Right renal cortex interstitium (tissue), 3 donors: ENCODE results near the gene SIPA1L3. TPM values are rescaled to one million over a fixed set of nuclear protein-coding genes. Genes with fewer than 3 reads are reported as not detected.

Source experiments
- DNase-seq, 3 donors: peaks; one replicate each; pipeline ENCODE4 v3.0.0-alpha.2; 2013; ENCODE audit warnings: low read depth in 3 of 3, low spot score in 2 of 3
- polyA plus RNA-seq, 3 donors: library from polyadenylated mRNA; unstranded; fragments of 120-200 nt; gene quantifications; one replicate each; pipeline ENCODE4 v1.2.1, GENCODE V29; 2013; ENCODE audit not compliant: insufficient read length in 3 of 3

The SIPA1L3 gene
- polyA plus RNA-seq, 3 donors = 25.4 to 28.2 (median 25.7) TPM

GRCh38 chr19:37941782-37942515 lies 34.9 kb downstream of the SIPA1L3 start:
- DNase-seq = no peak

DNA sequence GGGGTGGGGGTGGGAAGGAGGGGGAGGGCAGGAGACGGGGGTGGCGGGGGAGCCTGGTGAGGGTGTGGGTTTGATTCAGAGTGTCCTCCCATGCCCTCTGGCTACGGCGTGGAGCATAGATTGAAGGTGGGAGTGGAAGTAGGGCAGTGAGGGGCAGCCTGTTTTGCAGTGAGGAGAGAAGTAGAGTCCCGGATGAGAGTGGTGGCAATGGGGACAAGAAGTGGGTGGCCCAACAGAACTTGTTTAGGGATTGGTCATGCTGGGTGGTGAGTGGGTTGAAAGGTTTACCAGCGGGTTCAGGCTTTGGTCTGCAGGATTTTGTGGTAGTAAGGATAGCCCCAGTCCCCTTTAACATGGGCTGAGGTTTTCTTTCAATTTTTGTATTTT lies 35.5 kb downstream of the SIPA1L3 start:
- no peak for DNase-seq

DNA sequence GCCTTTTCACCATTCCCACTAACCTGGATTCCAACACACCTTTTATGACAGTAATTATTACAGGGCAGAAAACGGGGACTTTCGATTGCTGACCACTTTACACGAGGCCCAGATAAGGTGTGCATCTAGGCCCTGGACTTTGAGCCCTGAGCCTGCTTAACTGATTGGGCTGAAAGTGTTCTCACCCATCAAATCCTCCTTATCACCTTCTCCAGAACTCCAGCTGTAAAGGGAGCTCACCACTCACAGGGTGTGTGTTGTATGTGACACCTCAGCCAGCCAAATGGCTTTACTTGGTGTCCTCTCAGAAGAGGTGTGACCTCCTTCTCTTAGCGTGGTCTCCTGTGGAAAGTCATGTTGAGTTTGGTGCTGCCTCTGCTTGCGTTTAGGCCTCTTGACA lies 36.5 kb downstream of the SIPA1L3 start:
- DNase-seq = no peak

DNA sequence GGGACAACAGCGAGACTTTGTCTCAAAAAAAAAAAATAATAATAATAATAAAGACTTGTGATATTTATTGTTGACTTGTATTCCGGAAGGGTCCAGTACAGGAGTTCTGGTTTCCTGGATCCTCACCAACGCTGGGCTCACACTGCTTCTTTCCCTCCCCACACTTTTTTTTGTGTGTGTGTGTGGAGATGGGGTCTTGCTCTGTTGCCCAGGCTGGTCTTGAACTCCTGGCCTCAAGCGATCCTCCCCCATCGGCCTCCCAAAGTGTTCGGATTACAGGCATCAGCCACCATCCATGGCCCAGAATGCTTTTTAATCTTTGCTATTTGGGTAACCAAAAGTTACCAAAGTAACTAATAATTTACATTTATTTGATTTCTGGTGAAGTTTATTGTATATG lies 39.1 kb downstream of the SIPA1L3 start:
- no peak for DNase-seq

GRCh38 chr19:37947778-37948177 lies 40.8 kb downstream of the SIPA1L3 start:
- no peak for DNase-seq

DNA sequence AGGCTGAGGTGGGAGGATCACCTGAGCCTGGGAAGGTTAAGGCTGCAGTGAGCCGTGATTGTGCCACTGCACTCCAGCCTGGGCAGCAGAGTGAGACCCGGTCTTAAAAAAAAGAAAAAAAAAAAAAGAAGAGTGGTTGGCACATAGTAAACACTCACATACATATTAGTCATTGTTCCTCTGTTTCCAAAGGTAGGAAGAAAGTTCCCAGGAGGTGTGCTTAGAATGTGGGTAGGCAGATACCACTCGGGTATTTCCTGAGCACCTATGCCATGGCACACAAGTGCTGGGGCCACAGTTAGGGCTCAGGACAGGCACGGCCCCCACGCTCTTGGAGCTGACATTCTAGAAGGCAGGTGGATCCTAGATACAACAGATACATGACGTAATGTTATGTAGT lies 41.4 kb downstream of the SIPA1L3 start:
- DNase-seq = no peak

DNA sequence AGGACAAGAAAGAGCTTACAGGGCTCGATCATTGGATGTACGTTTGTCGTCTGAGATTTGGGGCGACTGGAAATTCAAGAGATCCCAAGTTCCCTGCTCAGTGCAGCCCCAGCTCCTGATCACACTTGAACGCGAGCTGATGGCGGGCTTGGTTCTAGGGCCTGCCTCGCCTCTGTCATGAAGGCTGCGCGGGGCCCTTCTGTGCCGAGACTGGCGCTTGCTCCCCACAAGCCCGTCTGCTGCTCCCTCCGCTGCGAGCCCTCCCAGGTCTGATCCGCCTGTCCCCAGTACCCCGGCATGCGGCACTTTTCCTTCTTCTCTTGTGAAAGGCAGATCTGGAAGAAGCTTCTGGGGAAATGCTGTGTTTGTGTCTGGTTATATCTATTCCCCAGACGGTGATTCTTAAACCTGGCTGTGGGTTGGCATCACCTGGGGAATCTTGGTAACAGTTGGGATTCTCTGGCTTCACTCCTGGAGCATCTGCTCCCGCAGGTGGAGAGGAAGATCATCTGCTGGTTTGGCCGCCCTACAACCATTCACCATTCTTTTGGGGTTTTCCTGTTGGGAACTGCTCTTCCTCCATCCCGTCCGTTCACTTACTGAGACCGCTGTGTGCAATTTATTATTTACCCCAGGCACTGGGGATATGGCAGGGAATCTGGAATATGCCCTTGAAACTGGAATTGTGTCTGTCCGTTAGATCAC lies 43.6 kb downstream of the SIPA1L3 start:
- no peak for DNase-seq

DNA sequence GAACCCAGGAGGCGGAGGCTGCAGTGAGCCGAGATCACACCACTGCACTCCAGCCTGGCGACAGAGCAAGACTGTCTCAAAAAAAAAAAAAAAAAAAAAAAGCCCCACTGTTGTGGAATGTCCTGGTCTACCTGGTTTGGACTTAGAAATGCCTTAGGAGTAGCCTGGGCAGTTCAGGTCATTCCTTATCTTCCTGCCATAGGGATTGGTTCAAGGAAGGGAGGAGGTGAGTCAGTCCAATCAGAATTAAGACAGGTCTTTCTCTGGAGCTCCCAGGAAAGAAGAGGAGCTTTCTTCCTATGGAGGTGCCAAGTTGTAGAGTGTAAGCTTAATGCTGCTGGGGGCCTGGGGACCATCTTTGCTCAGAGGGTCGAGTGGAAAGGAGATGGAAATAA lies 44.8 kb downstream of the SIPA1L3 start:
- no peak for DNase-seq

GRCh38 chr19:37953171-37953917 lies 46.3 kb downstream of the SIPA1L3 start:
- peak in 1 of 3 donors; percentile 45 for DNase-seq

- DNase-seq = no peak
Observed at GRCh38 chr19:37953918-37954303, 46.9 kb downstream of the SIPA1L3 start.

DNA sequence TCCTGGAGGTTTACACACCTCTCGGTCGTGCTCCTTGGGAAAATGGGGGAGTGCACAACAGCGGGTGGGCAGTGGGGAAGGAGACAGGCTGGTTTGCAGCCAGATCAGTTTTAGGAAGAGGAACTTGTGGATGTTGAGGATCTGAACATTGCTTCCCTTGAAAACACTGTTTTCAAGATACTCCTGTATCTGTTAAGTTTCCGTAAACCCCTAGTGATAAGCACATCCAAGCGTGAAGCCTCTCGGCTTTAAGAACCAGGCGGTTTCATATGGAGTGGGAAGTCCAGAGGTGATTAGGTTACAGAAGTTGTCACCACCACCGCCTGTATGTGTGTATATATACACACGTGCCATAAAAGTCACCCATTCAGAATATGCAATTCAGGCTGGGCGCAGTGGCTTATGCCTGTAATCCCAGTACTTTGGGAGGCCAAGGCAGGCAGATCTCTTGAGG lies 47.4 kb downstream of the SIPA1L3 start:
- DNase-seq = no peak

DNA sequence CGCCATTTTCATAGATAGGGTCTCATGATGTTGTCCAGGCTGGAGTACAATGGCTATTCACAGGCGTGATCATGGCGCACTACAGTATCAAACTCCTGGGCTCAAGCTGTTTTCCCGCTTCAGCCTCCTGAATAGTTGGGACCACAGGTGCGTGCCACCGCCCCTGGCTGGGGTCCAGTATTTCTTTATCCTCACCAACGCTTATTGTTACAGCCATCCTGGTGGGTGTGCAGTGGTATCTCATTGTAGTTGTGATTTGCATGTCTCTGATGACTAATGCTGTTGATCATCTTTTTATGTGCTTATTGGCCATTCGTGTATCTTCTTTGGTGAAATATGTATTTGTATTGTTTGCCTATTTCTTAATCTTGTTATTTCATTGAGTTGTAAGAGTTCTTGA lies 49.0 kb downstream of the SIPA1L3 start:
- DNase-seq = no peak

DNA sequence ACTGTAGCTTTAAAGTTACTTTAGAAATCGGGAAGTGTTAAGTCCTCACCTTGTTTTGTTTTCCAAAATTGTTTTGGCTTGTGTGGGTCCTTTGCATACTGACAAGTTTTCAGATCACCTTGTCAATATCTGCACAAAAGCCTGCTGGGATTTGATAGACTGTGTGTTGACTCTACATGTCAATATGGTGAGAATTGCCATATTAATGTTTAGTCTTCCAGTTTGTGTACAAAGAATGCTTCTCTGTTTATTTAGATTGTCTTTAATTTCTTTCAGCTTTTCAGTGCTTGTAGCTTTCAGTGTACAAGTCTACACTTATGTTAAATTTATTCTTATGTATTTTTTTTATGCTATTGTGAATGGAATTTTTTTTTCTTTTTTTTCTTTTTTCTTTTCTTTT lies 50.2 kb downstream of the SIPA1L3 start:
- no peak for DNase-seq

DNA sequence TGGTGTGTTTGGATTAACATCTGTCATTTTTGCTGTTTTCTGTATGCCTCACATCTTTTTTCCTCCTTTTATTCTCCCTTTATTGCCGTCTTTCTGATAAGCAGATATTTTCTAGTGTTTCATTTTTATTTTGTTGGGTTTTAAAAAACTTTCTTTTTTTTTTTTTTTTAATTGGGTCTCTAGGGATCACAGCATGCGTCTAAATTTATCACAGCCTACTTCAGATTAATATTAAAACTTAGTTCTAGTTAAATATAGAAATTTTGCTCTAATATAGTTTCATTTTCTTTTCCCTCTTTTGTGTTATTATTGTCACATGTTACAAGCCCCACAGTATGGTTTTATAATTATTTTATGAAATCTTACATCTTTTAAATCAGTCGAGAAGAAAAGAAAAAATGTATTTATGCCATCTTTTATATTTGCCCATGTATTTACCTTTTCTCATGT lies 52.7 kb downstream of the SIPA1L3 start:
- no peak for DNase-seq

DNA sequence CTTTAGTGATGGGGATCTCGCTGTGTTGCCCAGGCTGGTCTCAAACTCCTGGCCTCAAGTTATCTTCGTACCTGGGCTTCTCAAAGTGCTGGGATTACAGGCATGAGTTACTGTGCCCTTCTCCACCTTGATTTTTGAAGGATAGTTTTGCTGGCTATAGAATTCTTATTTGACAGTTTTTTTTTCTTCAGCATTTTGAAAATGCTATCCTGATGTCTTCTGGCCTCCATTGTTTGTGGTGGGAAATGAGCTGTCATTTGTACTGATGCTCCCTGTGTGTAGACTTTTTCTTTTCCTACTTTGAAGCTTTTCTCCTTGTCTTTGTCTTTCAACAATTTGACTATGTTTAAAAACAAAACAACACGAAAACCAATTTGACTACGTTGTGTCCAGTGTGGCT lies 54.2 kb downstream of the SIPA1L3 start:
- no peak for DNase-seq

DNA sequence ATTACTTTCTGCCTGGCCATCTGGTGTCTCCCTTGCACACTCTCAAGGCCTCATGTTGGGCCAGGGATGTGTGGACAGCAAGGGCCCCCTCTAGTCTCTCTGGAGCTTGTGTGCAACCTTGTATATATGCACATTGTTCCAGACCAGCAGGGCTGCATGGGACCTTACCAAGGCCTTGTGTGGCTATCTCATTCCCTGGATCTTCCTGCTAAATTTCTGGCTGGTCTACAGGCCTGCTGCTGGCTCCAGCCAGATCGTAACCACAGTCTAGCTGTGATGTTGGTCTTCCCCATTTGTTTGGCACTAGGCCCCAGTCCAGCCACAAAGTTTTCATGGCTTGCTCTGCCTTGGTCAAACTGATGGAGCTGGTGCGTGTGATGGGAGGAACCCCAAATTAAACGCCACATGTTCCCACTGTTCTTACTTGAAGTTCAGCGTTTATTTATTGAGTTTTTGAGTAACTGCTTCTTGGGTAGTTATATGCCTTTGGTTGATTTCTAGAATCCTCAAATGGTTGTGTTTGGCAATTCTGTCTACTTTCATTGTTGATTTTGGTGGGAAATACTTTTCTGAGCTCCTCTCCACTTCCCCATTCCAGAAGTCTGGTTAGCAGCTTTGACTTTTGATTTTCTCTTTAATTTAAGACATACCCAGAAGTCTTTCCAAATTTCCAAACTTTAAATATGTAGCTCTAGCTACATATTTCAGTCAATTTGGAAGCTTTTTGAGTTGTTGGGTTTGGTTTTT lies 56.4 kb downstream of the SIPA1L3 start:
- no peak for DNase-seq

GRCh38 chr19:37964109-37964508 lies 57.1 kb downstream of the SIPA1L3 start:
- DNase-seq = no peak

DNA sequence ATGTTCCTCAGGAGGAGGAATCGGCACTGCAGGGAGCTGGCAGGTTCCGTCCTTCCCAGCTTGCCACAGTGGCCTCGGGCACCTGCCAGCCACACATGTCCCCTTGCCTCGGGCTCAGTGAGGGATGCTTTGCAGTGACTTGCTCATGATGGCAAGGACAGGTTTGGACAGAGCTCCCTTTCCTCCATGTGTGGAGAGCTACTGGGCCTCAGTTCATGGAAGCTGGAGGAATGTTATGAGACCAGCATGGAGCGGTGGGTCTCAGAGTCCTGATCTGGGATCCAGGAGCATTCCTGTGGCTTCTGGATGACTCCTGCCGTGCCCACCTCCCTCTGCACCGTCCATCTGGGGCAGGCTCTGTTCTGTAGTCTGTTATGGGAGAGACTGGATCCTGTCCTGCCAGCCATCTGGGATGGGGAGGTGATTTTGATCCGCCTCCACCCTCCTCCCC lies 59.2 kb downstream of the SIPA1L3 start:
- no peak for DNase-seq

DNA sequence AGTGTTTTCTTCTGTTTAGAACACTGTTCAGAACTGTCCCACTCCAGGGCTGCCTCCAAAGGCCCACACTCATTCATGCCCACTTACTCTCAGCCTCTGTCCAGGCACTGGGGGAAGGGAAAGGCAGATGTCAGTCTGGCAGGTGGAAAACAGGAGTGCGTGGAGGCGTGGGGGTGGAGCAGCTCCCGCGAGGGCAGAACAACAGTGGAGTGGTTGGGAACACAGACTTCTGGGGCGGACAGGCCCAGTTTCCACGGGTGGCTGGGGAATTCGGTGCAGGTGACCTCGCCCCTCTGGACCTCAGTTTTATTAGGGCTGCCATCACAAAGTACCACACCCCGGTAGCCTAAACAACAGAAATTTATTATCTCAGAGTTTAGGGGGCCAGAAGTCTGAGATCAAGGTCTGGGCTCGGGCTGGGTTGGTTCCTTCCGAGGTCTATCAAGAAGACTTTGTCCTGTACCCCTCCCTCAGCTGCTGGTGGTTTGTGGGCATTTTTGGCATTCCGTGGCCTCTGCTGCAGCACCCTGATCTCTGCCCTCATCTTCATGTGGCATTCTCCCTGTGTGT lies 59.7 kb downstream of the SIPA1L3 start:
- DNase-seq = no peak

- no peak for DNase-seq
Observed at GRCh38 chr19:37969695-37970094, 62.7 kb downstream of the SIPA1L3 start.
